HG03432 (cell line): ENCODE results near the gene RDH5.
A peak's percentile ranks its signal among the peaks of the same experiment; 100 is the strongest.

Experiments used
- ATAC-seq: cut with Tn5 transposase; IDR thresholded peaks from one replicate; pipeline ENCODE4 v1.9.1; 2021; ENCODE audit warnings: mild to moderate bottlenecking, moderate library complexity; ENCODE audit not compliant: unreplicated experiment

RDH5 gene

GRCh38 chr12:55727643-55728185 is 7.5 kb downstream of the RDH5 start:
- no peak for ATAC-seq

- peak; percentile 21 for ATAC-seq
Observed at GRCh38 chr12:55728186-55728938, 8.2 kb downstream of the RDH5 start.

GRCh38 chr12:55728939-55729818 is 9.0 kb downstream of the RDH5 start, which contains the start of gene CD63:
Gene CD63, minus strand, starts transcription at chr12:55729009. Its CDS starts 668 bp downstream, at chr12:55728341.
- peak; percentile 73 for ATAC-seq

- peak; percentile 39 for ATAC-seq
Observed at GRCh38 chr12:55729819-55730818, 9.9 kb downstream of the RDH5 start.

GRCh38 chr12:55732288-55732687 is 12.1 kb downstream of the RDH5 start:
- no peak for ATAC-seq

GRCh38 chr12:55733021-55733555 is 12.9 kb downstream of the RDH5 start:
- no peak for ATAC-seq

GRCh38 chr12:55733858-55734257 is 13.7 kb downstream of the RDH5 start:
- ATAC-seq: no peak

GRCh38 chr12:55734595-55734994 is 14.4 kb downstream of the RDH5 start:
- no peak for ATAC-seq

GRCh38 chr12:55736076-55736475 is 15.9 kb downstream of the RDH5 start:
- ATAC-seq: no peak

GRCh38 chr12:55736780-55737580 is 16.8 kb downstream of the RDH5 start:
- ATAC-seq: peak; percentile 35

GRCh38 chr12:55737581-55738122 is 17.5 kb downstream of the RDH5 start:
- ATAC-seq: peak; percentile 5

GRCh38 chr12:55738123-55739024 is 18.2 kb downstream of the RDH5 start:
- peak; percentile 87 for ATAC-seq

- ATAC-seq: no peak
Observed at GRCh38 chr12:55739025-55739378, 18.8 kb downstream of the RDH5 start.

- no peak for ATAC-seq
Observed at GRCh38 chr12:55741931-55742680, 21.9 kb downstream of the RDH5 start.

GRCh38 chr12:55742719-55743405 is 22.7 kb downstream of the RDH5 start, which contains the start of gene GDF11:
Gene GDF11, plus strand, starts transcription at chr12:55743122. Its CDS starts 195 bp downstream, at chr12:55743317.
- peak; percentile 44 for ATAC-seq
